Measurements from ENCODE around the gene FBXO4. TPM values are rescaled to one million over a fixed set of nuclear protein-coding genes. Genes with fewer than 3 reads are reported as not detected.
A peak's percentile ranks its signal among the peaks of the same experiment; 100 is the strongest.

Gene FBXO4
- total RNA-seq, 1 experiment from 2014 or later: 1.2 TPM

- Mint-ChIP-seq H3K4me1 (peaks cover 5 to 7% of the 10 kb centered on the region in 2 experiments; a peak in 3 of 4 replicates), H3K4me3 (no peak overlapping the region), H3K27ac (no peak overlapping the region), H3K27me3 (ENCODE audit: low read depth) (peaks cover 21% of the 10 kb centered on the region), H3K36me3 (ENCODE audit: insufficient read depth in 1 of 3, low read depth in 3 of 3) (0 out of 7 replicates have a peak, but pooled peaks cover 0 to 1% (median 0%) of the 10 kb centered on the region in 3 experiments), H3K9me3 (peaks cover 0 to 6% of the 10 kb centered on the region in 2 experiments; a peak in 1 of 5 replicates)
- H3K27ac ChIP-seq (ENCODE audit: insufficient read length, low read depth, low read length): no peak overlapping the region
- no peak overlapping the region for H3K9ac ChIP-seq (ENCODE audit: extremely low read depth, insufficient read length, low read length)
- H3K23me2 ChIP-seq (ENCODE audit: insufficient read length, low read depth, low read length, poor library complexity, severe bottlenecking): no peaks in the 10 kb centered on the region
- no peaks in the 10 kb centered on the region for H4K20me1 ChIP-seq (ENCODE audit: control insufficient read depth, insufficient read depth, insufficient read length)
- no peak overlapping the region for H3K4ac ChIP-seq (ENCODE audit: low read depth, low read length)
- no peak overlapping the region for H2BK12ac ChIP-seq (ENCODE audit: insufficient read length, low read depth, low read length)
- DNase-seq: no peak
- no peak overlapping the region for H2AK5ac ChIP-seq (ENCODE audit: insufficient read length, low read length)
- no peak overlapping the region for H2BK120ac ChIP-seq (ENCODE audit: low read depth, low read length, poor library complexity, severe bottlenecking)
- H4K5ac ChIP-seq (ENCODE audit: insufficient read length, low read depth, low read length): no peak overlapping the region
- H2AFZ ChIP-seq (ENCODE audit: low read length): peak overlapping the region; percentile 17
- H2BK15ac ChIP-seq (ENCODE audit: low read depth, low read length): no peak overlapping the region
- H3T11ph ChIP-seq (ENCODE audit: low read length): no peak overlapping the region
- H3K79me2 ChIP-seq (ENCODE audit: insufficient read depth, low read length): no peaks in the 10 kb centered on the region
- no peak overlapping the region for H3K14ac ChIP-seq (ENCODE audit: insufficient read depth, low read length)
- H2BK20ac ChIP-seq (ENCODE audit: low read depth, low read length, poor library complexity, severe bottlenecking): no peak overlapping the region
- no peak overlapping the region for H3K18ac ChIP-seq (ENCODE audit: insufficient read length, low read depth, low read length)
- H4K8ac ChIP-seq (replicated peaks; ENCODE audit: insufficient read length, low read depth, low read length): no peak overlapping the region
- WGBS (ENCODE audit: extremely low coverage, insufficient read length, low lambda C conversion rate): no CpG with 5 or more reads among the region's 2 CpGs
- H3K56ac ChIP-seq (ENCODE audit: insufficient read length, low read depth, low read length): no peak overlapping the region
- no peaks in the 10 kb centered on the region for H3K9me3 ChIP-seq (ENCODE audit: control insufficient read depth, low read depth, low read length)
- H3K27me3 ChIP-seq (ENCODE audit: insufficient read depth, low read length): no peaks in the 10 kb centered on the region
- no peak overlapping the region for H3K4me2 ChIP-seq (ENCODE audit: insufficient read depth, insufficient read length, low read length)
- no peaks in the 10 kb centered on the region for H3K79me1 ChIP-seq (ENCODE audit: insufficient read depth, low read depth, low read length, poor library complexity, severe bottlenecking)
- H4K91ac ChIP-seq (ENCODE audit: insufficient read length, low read depth, low read length): no peak overlapping the region
- no peak overlapping the region for H2BK5ac ChIP-seq (ENCODE audit: insufficient read length, low read length)
- no peaks in the 10 kb centered on the region for H3K4me1 ChIP-seq (ENCODE audit: insufficient read depth, low read length)
- no peak overlapping the region for H3K23ac ChIP-seq (ENCODE audit: insufficient read length, low read depth, low read length)
- no peak for TF ChIP-seq CTCF (conservative IDR thresholded peaks at IDR 0.05)
Measured at GRCh38 chr5:41896230-41896629, 28.9 kb upstream of the FBXO4 start.

Data from H9 (cell line).